ENCODE data around the gene PSME3. TPM values are rescaled to one million over a fixed set of nuclear protein-coding genes. Genes with fewer than 3 reads are reported as not detected.

PSME3 gene
- 125 and 146 TPM in 2 replicates for total RNA-seq

GRCh38 chr17:42832934-42833766 lies at the start of gene PSME3:
Gene PSME3 (plus strand): TSS chr17:42833397. CDS start chr17:42833632, 235 bp downstream.
- intact Hi-C loops (cut with micrococcal nuclease): loop anchor here (1.0 to 5.0 kb wide), 5 partner anchors 9 to 338 kb away; partner anchors contain the start of genes BECN1, NBR1, PSMC3IP and VPS25

- intact Hi-C loops (cut with micrococcal nuclease): no loop called here
Observed at GRCh38 chr17:42783791-42784138, 49.4 kb upstream of the PSME3 start.

- intact Hi-C loops (cut with micrococcal nuclease): no loop called here
Observed at GRCh38 chr17:42784409-42784808, 48.8 kb upstream of the PSME3 start.

- intact Hi-C loops (cut with micrococcal nuclease): no loop called here
Observed at GRCh38 chr17:42784811-42785592, 48.2 kb upstream of the PSME3 start.

- intact Hi-C loops (cut with micrococcal nuclease): no loop called here
Observed at GRCh38 chr17:42787266-42787665, 45.9 kb upstream of the PSME3 start.

GRCh38 chr17:42791948-42792347 lies 41.2 kb upstream of the PSME3 start:
- intact Hi-C loops (cut with micrococcal nuclease): no loop called here

- intact Hi-C loops (cut with micrococcal nuclease): no loop called here
Observed at GRCh38 chr17:42792545-42792944, 40.7 kb upstream of the PSME3 start.

- intact Hi-C loops (cut with micrococcal nuclease): no loop called here
Observed at GRCh38 chr17:42795061-42795460, 38.1 kb upstream of the PSME3 start.

GRCh38 chr17:42795465-42795864 lies 37.7 kb upstream of the PSME3 start:
- intact Hi-C loops (cut with micrococcal nuclease): no loop called here

- intact Hi-C loops (cut with micrococcal nuclease): no loop called here
Observed at GRCh38 chr17:42796066-42796758, 37.0 kb upstream of the PSME3 start.

- intact Hi-C loops (cut with micrococcal nuclease): loop anchor here (1.0 kb wide), 3 partner anchors 24 to 52 kb away; partner anchors contain the start of genes BECN1, EZH1 and VPS25
Observed at GRCh38 chr17:42797067-42798007, 35.9 kb upstream of the PSME3 start.

- intact Hi-C loops (cut with micrococcal nuclease): loop anchor here (1.0 kb wide), 3 partner anchors 25 to 53 kb away; partner anchors contain the start of genes BECN1, EZH1 and VPS25
Observed at GRCh38 chr17:42798011-42798382, 35.2 kb upstream of the PSME3 start.

- intact Hi-C loops (cut with micrococcal nuclease): loop anchor here (1.0 kb wide), 3 partner anchors 25 to 53 kb away; partner anchors contain the start of genes BECN1, EZH1 and VPS25
Observed at GRCh38 chr17:42798383-42799380, 34.5 kb upstream of the PSME3 start, which contains the start of the genes CNTD1 and COA3. Gene CNTD1 (plus strand): TSS chr17:42798861. CDS start chr17:42799068, 207 bp downstream. Gene COA3 (minus strand): TSS chr17:42798704. CDS start chr17:42798681, 23 bp downstream.

GRCh38 chr17:42803074-42803883 lies 29.9 kb upstream of the PSME3 start:
- intact Hi-C loops (cut with micrococcal nuclease): no loop called here

GRCh38 chr17:42804918-42805367 lies 28.3 kb upstream of the PSME3 start:
- intact Hi-C loops (cut with micrococcal nuclease): no loop called here

- intact Hi-C loops (cut with micrococcal nuclease): no loop called here
Observed at GRCh38 chr17:42806249-42806648, 26.9 kb upstream of the PSME3 start.

GRCh38 chr17:42809250-42809649 lies 23.9 kb upstream of the PSME3 start:
- intact Hi-C loops (cut with micrococcal nuclease): no loop called here

Data from T-helper 1 cell treated with Interleukin-12 subunit alpha and Interleukin-12 subunit beta and Interleukin-4 antibody, amounts not matched to agents 30 ng/mL and 1 ng/mL, for 36 hours (primary cell).